H9 (cell line): ENCODE measurements around the gene COL27A1. TPM values are rescaled to one million over a fixed set of nuclear protein-coding genes. Genes with fewer than 3 reads are reported as not detected.

Experiments
- DNase-seq: peaks from one replicate; pipeline ENCODE4 v3.0.0-alpha.2; 2017
- H2AFZ ChIP-seq: one replicate; pipeline ENCODE4 v1.6.1; 2013; ENCODE audit warnings: mild to moderate bottlenecking, low read length, control low read depth, moderate library complexity
- H2AK5ac ChIP-seq: 2 replicates; pipeline ENCODE4 v1.6.1; 2013; ENCODE audit warnings: low read length, control low read depth, mixed read lengths; ENCODE audit not compliant: insufficient read length
- H2BK120ac ChIP-seq: one replicate; pipeline ENCODE4 v1.6.1; 2013; ENCODE audit warnings: low read depth, mild to moderate bottlenecking, low read length, control low read depth, inconsistent platforms; ENCODE audit not compliant: poor library complexity, severe bottlenecking
- H2BK12ac ChIP-seq: 2 replicates; pipeline ENCODE4 v1.6.1; 2013; ENCODE audit warnings: low read length, control low read depth, mixed read lengths, low read depth; ENCODE audit not compliant: insufficient read length
- H2BK15ac ChIP-seq: 2 replicates; pipeline ENCODE4 v1.6.1; 2013; ENCODE audit warnings: low read depth, low read length, control low read depth
- H2BK20ac ChIP-seq: one replicate; pipeline ENCODE4 v1.6.1; 2013; ENCODE audit warnings: low read depth, mild to moderate bottlenecking, low read length, control low read depth, inconsistent platforms; ENCODE audit not compliant: poor library complexity, severe bottlenecking
- H2BK5ac ChIP-seq: 2 replicates; pipeline ENCODE4 v1.6.1; 2013; ENCODE audit warnings: low read length, control low read depth, mixed read lengths; ENCODE audit not compliant: insufficient read length
- H3K14ac ChIP-seq: 2 replicates; pipeline ENCODE4 v1.6.1; 2013; ENCODE audit warnings: low read length, control low read depth; ENCODE audit not compliant: insufficient read depth
- H3K18ac ChIP-seq: 2 replicates; pipeline ENCODE4 v1.6.1; 2013; ENCODE audit warnings: low read depth, mild to moderate bottlenecking, mixed read lengths, low read length, control low read depth; ENCODE audit not compliant: insufficient read length
- H3K23ac ChIP-seq: 2 replicates; pipeline ENCODE4 v1.6.1; 2013; ENCODE audit warnings: low read length, control low read depth, mixed read lengths, low read depth; ENCODE audit not compliant: insufficient read length
- H3K23me2 ChIP-seq: 2 replicates; pipeline ENCODE4 v1.6.1; 2013; ENCODE audit warnings: low read depth, mild to moderate bottlenecking, mixed read lengths, low read length, control low read depth; ENCODE audit not compliant: insufficient read length, poor library complexity, severe bottlenecking
- H3K27ac ChIP-seq: 2 replicates; pipeline ENCODE4 v1.5.1; 2013; ENCODE audit warnings: low read length, control low read depth, mixed read lengths, low read depth; ENCODE audit not compliant: insufficient read length
- H3K27me3 ChIP-seq: 2 replicates; pipeline ENCODE4 v1.6.1; 2013; ENCODE audit warnings: low read length, control low read depth, inconsistent platforms; ENCODE audit not compliant: insufficient read depth
- H3K4ac ChIP-seq: 2 replicates; pipeline ENCODE4 v1.6.1; 2013; ENCODE audit warnings: low read depth, mild to moderate bottlenecking, control low read depth, inconsistent platforms, low read length, moderate library complexity
- H3K4me1 ChIP-seq: 2 replicates; pipeline ENCODE4 v1.6.1; 2013; ENCODE audit warnings: low read length, control low read depth, inconsistent platforms; ENCODE audit not compliant: insufficient read depth
- H3K4me2 ChIP-seq: 2 replicates; pipeline ENCODE4 v1.6.1; 2013; ENCODE audit warnings: low read length, control low read depth, mixed read lengths; ENCODE audit not compliant: insufficient read length, insufficient read depth
- H3K56ac ChIP-seq: 2 replicates; pipeline ENCODE4 v1.6.1; 2013; ENCODE audit warnings: low read depth, mild to moderate bottlenecking, mixed read lengths, low read length, control low read depth; ENCODE audit not compliant: insufficient read length
- H3K79me1 ChIP-seq: 2 replicates; pipeline ENCODE4 v1.6.1; 2013; ENCODE audit warnings: low read depth, mild to moderate bottlenecking, moderate library complexity, low read length, control low read depth, inconsistent platforms; ENCODE audit not compliant: insufficient read depth, poor library complexity, severe bottlenecking
- H3K79me2 ChIP-seq: 2 replicates; pipeline ENCODE4 v1.6.1; 2013; ENCODE audit warnings: low read length, control low read depth, inconsistent platforms; ENCODE audit not compliant: insufficient read depth
- H3K9ac ChIP-seq: 2 replicates; pipeline ENCODE4 v1.6.1; 2013; ENCODE audit warnings: low read length, control low read depth, mixed read lengths; ENCODE audit not compliant: insufficient read length; ENCODE audit errors: extremely low read depth
- H3K9me3 ChIP-seq: one replicate; pipeline ENCODE4 v1.6.1; 2013; ENCODE audit warnings: low read depth, low read length, inconsistent platforms; ENCODE audit not compliant: control insufficient read depth
- H3T11ph ChIP-seq: one replicate; pipeline ENCODE4 v1.6.1; 2013; ENCODE audit warnings: mild to moderate bottlenecking, low read length, control low read depth, inconsistent platforms
- H4K20me1 ChIP-seq: one replicate; pipeline ENCODE4 v1.6.1; 2013; ENCODE audit not compliant: control insufficient read depth, insufficient read length, insufficient read depth
- H4K5ac ChIP-seq: 2 replicates; pipeline ENCODE4 v1.6.1; 2013; ENCODE audit warnings: low read depth, mild to moderate bottlenecking, mixed read lengths, low read length, control low read depth; ENCODE audit not compliant: insufficient read length
- H4K8ac ChIP-seq: replicated peaks from 2 replicates; pipeline ENCODE4 v1.6.1; 2013; ENCODE audit warnings: low read length, control low read depth, mixed read lengths, low read depth; ENCODE audit not compliant: insufficient read length
- H4K91ac ChIP-seq: 2 replicates; pipeline ENCODE4 v1.6.1; 2013; ENCODE audit warnings: low read depth, mild to moderate bottlenecking, moderate library complexity, mixed read lengths, low read length, control low read depth; ENCODE audit not compliant: insufficient read length
- H3K27ac Mint-ChIP-seq, 3 experiments: 2 replicates in 2 of 3; 3 replicates in 1 of 3; pipeline ENCODE4 v1.8.0; 2020 to 2021; ENCODE audit warnings: mixed read lengths in 3 of 3, mild to moderate bottlenecking in 1 of 3, moderate library complexity in 1 of 3
- H3K27me3 Mint-ChIP-seq: 2 replicates; pipeline ENCODE4 v1.8.0; 2021; ENCODE audit warnings: low read depth, mild to moderate bottlenecking, moderate library complexity, mixed read lengths
- H3K36me3 Mint-ChIP-seq, 3 experiments: 2 replicates in 2 of 3; 3 replicates in 1 of 3; pipeline ENCODE4 v1.8.0; 2020 to 2021; ENCODE audit warnings: low read depth in 3 of 3, mixed read lengths in 3 of 3; ENCODE audit not compliant: insufficient read depth in 1 of 3
- H3K4me1 Mint-ChIP-seq, 2 experiments: 2 replicates each; pipeline ENCODE4 v1.8.0; 2020; ENCODE audit warnings: mixed read lengths in 2 of 2
- H3K4me3 Mint-ChIP-seq, 2 experiments: 2 replicates in 1 of 2; 3 replicates in 1 of 2; pipeline ENCODE4 v1.8.0; 2020 to 2021; ENCODE audit warnings: mild to moderate bottlenecking in 2 of 2, mixed read lengths in 2 of 2, moderate library complexity in 1 of 2
- H3K9me3 Mint-ChIP-seq, 2 experiments: 2 replicates in 1 of 2; 3 replicates in 1 of 2; pipeline ENCODE4 v1.8.0; 2020; ENCODE audit warnings: mild to moderate bottlenecking in 2 of 2, mixed read lengths in 2 of 2, moderate library complexity in 1 of 2
- WGBS: extraction: QIAGEN DNeasy Blood & Tissue Kit; methylation state at CpG from one replicate; pipeline ENCODE4 v1.1.7; 2013; ENCODE audit warnings: missing lambda C conversion rate, low lambda C conversion rate, mixed read lengths; ENCODE audit not compliant: insufficient read length; ENCODE audit errors: extremely low coverage; 5-methylcytosine and 5-hydroxymethylcytosine counted together
- total RNA-seq: library from RNA; stranded (reverse); gene quantifications from 2 replicates; pipeline ENCODE4 v1.2.1, GENCODE V29; 2021
- TF ChIP-seq, protein P1 (sequence below): fragments of 200-600 bp; sonication (generic); conservative IDR thresholded peaks from 3 replicates; pipeline ENCODE4 v1.8.0; 2021; ENCODE audit warnings: antibody characterized with exemption, mild to moderate bottlenecking

COL27A1 gene
- total RNA-seq, 1 experiment from 2014 or later = 17.9 TPM

DNA sequence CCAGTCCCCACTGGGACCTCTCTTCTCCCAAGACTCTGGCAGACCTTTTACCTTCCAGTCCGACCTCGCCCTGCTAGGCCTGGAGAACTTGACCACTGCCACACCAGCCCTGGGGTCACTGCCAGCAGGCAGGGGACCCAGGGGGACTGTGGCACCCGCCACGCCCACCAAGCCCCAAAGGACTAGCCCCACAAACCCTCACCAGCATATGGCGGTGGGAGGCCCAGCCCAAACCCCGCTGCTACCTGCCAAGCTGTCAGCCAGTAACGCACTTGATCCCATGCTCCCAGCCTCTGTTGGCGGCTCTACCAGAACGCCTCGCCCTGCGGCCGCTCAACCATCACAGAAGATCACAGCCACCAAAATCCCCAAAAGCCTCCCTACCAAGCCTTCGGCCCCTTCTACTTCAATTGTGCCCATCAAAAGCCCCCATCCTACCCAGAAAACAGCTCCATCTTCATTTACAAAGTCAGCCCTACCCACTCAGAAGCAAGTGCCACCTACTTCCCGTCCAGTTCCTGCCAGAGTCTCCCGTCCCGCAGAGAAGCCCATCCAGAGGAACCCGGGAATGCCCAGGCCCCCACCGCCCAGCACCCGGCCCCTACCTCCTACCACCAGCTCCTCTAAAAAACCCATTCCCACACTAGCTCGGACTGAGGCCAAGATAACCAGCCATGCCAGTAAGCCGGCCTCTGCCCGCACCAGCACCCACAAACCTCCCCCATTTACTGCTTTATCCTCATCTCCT, 13.1 kb downstream of the COL27A1 start:
- no peaks in the 10 kb centered on the region for H3K27me3 ChIP-seq
- H3K56ac ChIP-seq = no peak overlapping the region
- H3K27ac ChIP-seq = no peak overlapping the region
- TF ChIP-seq, protein P1, sequence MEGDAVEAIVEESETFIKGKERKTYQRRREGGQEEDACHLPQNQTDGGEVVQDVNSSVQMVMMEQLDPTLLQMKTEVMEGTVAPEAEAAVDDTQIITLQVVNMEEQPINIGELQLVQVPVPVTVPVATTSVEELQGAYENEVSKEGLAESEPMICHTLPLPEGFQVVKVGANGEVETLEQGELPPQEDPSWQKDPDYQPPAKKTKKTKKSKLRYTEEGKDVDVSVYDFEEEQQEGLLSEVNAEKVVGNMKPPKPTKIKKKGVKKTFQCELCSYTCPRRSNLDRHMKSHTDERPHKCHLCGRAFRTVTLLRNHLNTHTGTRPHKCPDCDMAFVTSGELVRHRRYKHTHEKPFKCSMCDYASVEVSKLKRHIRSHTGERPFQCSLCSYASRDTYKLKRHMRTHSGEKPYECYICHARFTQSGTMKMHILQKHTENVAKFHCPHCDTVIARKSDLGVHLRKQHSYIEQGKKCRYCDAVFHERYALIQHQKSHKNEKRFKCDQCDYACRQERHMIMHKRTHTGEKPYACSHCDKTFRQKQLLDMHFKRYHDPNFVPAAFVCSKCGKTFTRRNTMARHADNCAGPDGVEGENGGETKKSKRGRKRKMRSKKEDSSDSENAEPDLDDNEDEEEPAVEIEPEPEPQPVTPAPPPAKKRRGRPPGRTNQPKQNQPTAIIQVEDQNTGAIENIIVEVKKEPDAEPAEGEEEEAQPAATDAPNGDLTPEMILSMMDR = no peak
- no peak overlapping the region for H2BK5ac ChIP-seq
- H2BK120ac ChIP-seq = no peak overlapping the region
- Mint-ChIP-seq H3K4me3 (no peak overlapping the region), H3K27ac (peak overlapping the region in 2 of 3 experiments; percentile 50 to 91; a peak in 3 of 7 replicates), H3K4me1 (peaks cover 9 to 10% of the 10 kb centered on the region in 2 experiments), H3K9me3 (no peaks in the 10 kb centered on the region), H3K36me3 (peaks cover 0 to 14% (median 3%) of the 10 kb centered on the region in 3 experiments; a peak in 4 of 7 replicates), H3K27me3 (no peaks in the 10 kb centered on the region)
- H2AK5ac ChIP-seq = no peak overlapping the region
- no peak for DNase-seq
- no peaks in the 10 kb centered on the region for H3K79me2 ChIP-seq
- H3K9ac ChIP-seq = no peak overlapping the region
- H2BK12ac ChIP-seq = no peak overlapping the region
- no peak overlapping the region for H3K4me2 ChIP-seq
- no peak overlapping the region for H2BK15ac ChIP-seq
- H4K5ac ChIP-seq = no peak overlapping the region
- H2BK20ac ChIP-seq = no peak overlapping the region
- no peak overlapping the region for H4K91ac ChIP-seq
- no peak overlapping the region for H2AFZ ChIP-seq
- H3K4ac ChIP-seq = no peak overlapping the region
- H4K20me1 ChIP-seq = no peaks in the 10 kb centered on the region
- no peaks in the 10 kb centered on the region for H3K4me1 ChIP-seq
- no peak overlapping the region for H3K14ac ChIP-seq
- no peak overlapping the region for H3T11ph ChIP-seq
- no peak overlapping the region for H3K18ac ChIP-seq
- H4K8ac ChIP-seq = no peak overlapping the region
- no peak overlapping the region for H3K23ac ChIP-seq
- no peaks in the 10 kb centered on the region for H3K9me3 ChIP-seq
- no peaks in the 10 kb centered on the region for H3K79me1 ChIP-seq
- no CpG with 5 or more reads among the region's 22 CpGs for WGBS
- H3K23me2 ChIP-seq = no peaks in the 10 kb centered on the region
